Measurements from ENCODE around the gene SBF2.

DNA sequence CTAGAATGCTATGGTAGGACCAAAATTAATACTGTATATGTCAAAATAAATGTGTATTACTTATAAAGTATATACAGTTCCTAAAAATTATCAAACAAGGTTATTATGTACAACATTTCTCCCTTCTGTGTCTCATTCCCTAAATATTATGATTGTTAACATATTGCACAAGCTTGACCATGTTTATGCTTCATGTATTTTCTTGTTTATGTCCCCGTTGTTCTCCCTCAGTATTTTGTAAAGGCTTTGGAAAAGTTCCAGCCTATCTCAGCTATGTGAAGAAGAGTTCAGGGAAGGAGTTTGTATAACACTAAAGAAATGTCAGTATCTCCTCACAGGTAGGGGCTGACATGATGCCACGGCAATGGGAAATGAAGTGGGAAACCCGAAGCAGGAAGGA lies 30.5 kb upstream of the SBF2 start:
- TF ChIP-seq CTBP1 (IDR thresholded peaks at IDR 0.05; ENCODE audit: borderline replicate concordance) (no peak), ZNF384 (IDR thresholded peaks at IDR 0.05) (no peak), FOXM1 (IDR thresholded peaks at IDR 0.05; ENCODE audit: borderline replicate concordance) (no peak), LEF1 (IDR thresholded peaks at IDR 0.05; ENCODE audit: borderline replicate concordance) (no peak), HDGF (IDR thresholded peaks at IDR 0.05; ENCODE audit: borderline replicate concordance) (no peak), SP1 (IDR thresholded peaks at IDR 0.05) (no peak), FOXK2 (IDR thresholded peaks at IDR 0.05) (no peak), BHLHE40 (IDR thresholded peaks at IDR 0.05; ENCODE audit: borderline replicate concordance) (no peak), TARDBP (IDR thresholded peaks at IDR 0.05) (no peak)

Data from HEK293T (cell line).